ENCODE results near the gene DOCK3.

Gene DOCK3

GRCh38 chr3:50986726-50987125, 312.0 kb downstream of the DOCK3 start:
- TF ChIP-seq TCF4 (CRISPR knock-in tag; IDR thresholded peaks at IDR 0.05; ENCODE audit: borderline replicate concordance) = no peak
- no peak for ATAC-seq

DNA sequence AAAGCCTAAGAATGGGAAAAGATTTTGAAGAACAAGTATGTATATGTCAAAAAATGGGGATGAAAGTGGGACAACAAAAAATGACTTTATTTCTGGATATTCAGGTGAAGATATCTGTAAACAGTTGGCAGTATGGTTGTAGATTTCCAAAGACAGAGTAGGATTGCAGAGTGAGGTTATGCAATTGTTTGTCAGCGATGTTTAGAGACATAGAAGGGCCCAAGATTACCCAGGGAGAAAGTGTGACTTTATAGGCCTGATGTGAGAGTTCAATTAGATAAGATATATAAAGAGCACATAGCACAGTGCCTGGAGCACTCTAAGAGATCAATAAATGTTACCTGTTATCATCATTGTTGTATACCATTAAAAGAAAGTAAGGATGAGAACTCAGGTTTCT, 319.8 kb downstream of the DOCK3 start:
- ATAC-seq = no peak
- TF ChIP-seq RARB (CRISPR knock-in tag; IDR thresholded peaks at IDR 0.05) (no peak), ZFP30 (CRISPR knock-in tag; IDR thresholded peaks at IDR 0.05) (no peak), ZC3H10 (CRISPR knock-in tag; IDR thresholded peaks at IDR 0.05) (no peak)

- no peak for ATAC-seq
- TF ChIP-seq ZNF565 (CRISPR knock-in tag; conservative IDR thresholded peaks at IDR 0.05; ENCODE audit: low read depth) = no peak
Observed at GRCh38 chr3:50995085-50995824, 320.5 kb downstream of the DOCK3 start.

- ATAC-seq = no peak
- no peak for TF ChIP-seq CSDC2 (CRISPR knock-in tag; IDR thresholded peaks at IDR 0.05)
- no peak for TF ChIP-seq PATZ1 (CRISPR knock-in tag; IDR thresholded peaks at IDR 0.05; ENCODE audit: borderline replicate concordance)
- no peak for TF ChIP-seq PPARA (CRISPR knock-in tag; IDR thresholded peaks at IDR 0.05; ENCODE audit: borderline replicate concordance)
Observed at GRCh38 chr3:51002495-51002894, 327.8 kb downstream of the DOCK3 start.

DNA sequence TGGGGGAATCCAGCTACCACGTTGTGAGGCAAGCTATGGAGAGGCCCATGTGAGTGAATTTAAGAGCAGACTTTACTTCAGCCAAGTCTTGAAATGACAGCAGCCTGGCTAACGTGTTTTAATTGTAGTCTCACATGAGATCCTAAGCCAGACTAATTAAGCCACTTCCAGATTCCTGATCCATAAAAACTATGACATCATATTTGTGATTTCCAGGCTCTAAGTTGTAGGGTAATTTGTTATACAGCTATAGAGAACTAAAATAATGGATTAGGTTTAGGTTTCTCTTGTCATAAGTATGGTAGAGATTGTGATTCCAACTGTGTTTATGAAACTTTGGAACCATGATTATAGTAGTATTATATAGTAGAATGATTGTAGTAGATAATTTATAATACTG, 329.5 kb downstream of the DOCK3 start:
- TF ChIP-seq CSDC2 (CRISPR knock-in tag; IDR thresholded peaks at IDR 0.05) (no peak), ZNF8 (CRISPR knock-in tag; IDR thresholded peaks at IDR 0.05) (no peak), ZFP30 (CRISPR knock-in tag; IDR thresholded peaks at IDR 0.05) (no peak), GLIS3 (CRISPR knock-in tag; IDR thresholded peaks at IDR 0.05) (no peak), POU6F1 (CRISPR knock-in tag; IDR thresholded peaks at IDR 0.05; ENCODE audit: borderline replicate concordance, low read depth) (no peak), CSRNP3 (CRISPR knock-in tag; IDR thresholded peaks at IDR 0.05) (no peak), RARB (CRISPR knock-in tag; IDR thresholded peaks at IDR 0.05) (no peak), PATZ1 (CRISPR knock-in tag; IDR thresholded peaks at IDR 0.05; ENCODE audit: borderline replicate concordance) (no peak), ZNF565 (CRISPR knock-in tag; conservative IDR thresholded peaks at IDR 0.05; ENCODE audit: low read depth) (no peak), OSR1 (CRISPR knock-in tag; IDR thresholded peaks at IDR 0.05) (no peak), ZC3H10 (CRISPR knock-in tag; IDR thresholded peaks at IDR 0.05) (no peak)
- TF ChIP-seq, protein P1, sequence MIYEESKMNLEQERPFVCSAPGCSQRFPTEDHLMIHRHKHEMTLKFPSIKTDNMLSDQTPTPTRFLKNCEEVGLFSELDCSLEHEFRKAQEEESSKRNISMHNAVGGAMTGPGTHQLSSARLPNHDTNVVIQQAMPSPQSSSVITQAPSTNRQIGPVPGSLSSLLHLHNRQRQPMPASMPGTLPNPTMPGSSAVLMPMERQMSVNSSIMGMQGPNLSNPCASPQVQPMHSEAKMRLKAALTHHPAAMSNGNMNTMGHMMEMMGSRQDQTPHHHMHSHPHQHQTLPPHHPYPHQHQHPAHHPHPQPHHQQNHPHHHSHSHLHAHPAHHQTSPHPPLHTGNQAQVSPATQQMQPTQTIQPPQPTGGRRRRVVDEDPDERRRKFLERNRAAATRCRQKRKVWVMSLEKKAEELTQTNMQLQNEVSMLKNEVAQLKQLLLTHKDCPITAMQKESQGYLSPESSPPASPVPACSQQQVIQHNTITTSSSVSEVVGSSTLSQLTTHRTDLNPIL (CRISPR knock-in tag; IDR thresholded peaks at IDR 0.05; ENCODE audit: low read depth) = no peak
- no peak for ATAC-seq

DNA sequence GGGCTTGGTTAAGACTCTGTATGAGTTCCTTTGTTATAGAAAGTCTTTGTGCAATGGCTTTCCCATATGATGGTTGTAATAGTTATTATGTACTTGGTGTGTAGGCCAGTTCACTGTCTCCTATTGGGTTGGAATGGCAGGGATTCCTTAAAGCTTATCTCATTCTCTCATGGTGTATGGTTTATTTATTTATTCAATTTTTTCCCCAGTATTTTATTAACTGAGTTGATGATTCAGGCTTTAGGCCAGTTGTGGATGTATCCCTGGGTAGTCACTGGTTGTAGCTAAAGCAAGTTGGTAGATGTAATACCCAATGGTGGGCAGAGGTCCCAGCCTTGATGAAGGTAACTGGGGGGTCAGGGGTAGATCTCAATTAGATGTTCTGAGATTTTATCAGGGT, 349.4 kb downstream of the DOCK3 start:
- ATAC-seq = no peak
- TF ChIP-seq ZFP3 (CRISPR knock-in tag; IDR thresholded peaks at IDR 0.05) (no peak), ARNTL (CRISPR knock-in tag; IDR thresholded peaks at IDR 0.05; ENCODE audit: borderline replicate concordance, low read depth) (no peak), OSR1 (CRISPR knock-in tag; IDR thresholded peaks at IDR 0.05) (no peak), ZFP30 (CRISPR knock-in tag; IDR thresholded peaks at IDR 0.05) (no peak), ISL1 (CRISPR knock-in tag; IDR thresholded peaks at IDR 0.05) (no peak), PPARA (CRISPR knock-in tag; IDR thresholded peaks at IDR 0.05; ENCODE audit: borderline replicate concordance) (no peak), ZC3H10 (CRISPR knock-in tag; IDR thresholded peaks at IDR 0.05) (no peak), ZNF565 (CRISPR knock-in tag; conservative IDR thresholded peaks at IDR 0.05; ENCODE audit: low read depth) (no peak), SNAI2 (CRISPR knock-in tag; IDR thresholded peaks at IDR 0.05) (no peak), BACH2 (CRISPR knock-in tag; IDR thresholded peaks at IDR 0.05; ENCODE audit: borderline replicate concordance) (no peak)
- TF ChIP-seq, protein P2, sequence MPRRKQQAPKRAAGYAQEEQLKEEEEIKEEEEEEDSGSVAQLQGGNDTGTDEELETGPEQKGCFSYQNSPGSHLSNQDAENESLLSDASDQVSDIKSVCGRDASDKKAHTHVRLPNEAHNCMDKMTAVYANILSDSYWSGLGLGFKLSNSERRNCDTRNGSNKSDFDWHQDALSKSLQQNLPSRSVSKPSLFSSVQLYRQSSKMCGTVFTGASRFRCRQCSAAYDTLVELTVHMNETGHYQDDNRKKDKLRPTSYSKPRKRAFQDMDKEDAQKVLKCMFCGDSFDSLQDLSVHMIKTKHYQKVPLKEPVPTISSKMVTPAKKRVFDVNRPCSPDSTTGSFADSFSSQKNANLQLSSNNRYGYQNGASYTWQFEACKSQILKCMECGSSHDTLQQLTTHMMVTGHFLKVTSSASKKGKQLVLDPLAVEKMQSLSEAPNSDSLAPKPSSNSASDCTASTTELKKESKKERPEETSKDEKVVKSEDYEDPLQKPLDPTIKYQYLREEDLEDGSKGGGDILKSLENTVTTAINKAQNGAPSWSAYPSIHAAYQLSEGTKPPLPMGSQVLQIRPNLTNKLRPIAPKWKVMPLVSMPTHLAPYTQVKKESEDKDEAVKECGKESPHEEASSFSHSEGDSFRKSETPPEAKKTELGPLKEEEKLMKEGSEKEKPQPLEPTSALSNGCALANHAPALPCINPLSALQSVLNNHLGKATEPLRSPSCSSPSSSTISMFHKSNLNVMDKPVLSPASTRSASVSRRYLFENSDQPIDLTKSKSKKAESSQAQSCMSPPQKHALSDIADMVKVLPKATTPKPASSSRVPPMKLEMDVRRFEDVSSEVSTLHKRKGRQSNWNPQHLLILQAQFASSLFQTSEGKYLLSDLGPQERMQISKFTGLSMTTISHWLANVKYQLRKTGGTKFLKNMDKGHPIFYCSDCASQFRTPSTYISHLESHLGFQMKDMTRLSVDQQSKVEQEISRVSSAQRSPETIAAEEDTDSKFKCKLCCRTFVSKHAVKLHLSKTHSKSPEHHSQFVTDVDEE (CRISPR knock-in tag; IDR thresholded peaks at IDR 0.05) = no peak
